GM12878 (cell line): ENCODE measurements around the gene SSC4D. TPM values are rescaled to one million over a fixed set of nuclear protein-coding genes. Genes with fewer than 3 reads are reported as not detected.

ENCODE experiments used
- ATAC-seq: fragments of 200-7000 bp; cut with Tn5 transposase; 3 replicates; pipeline ENCODE4 v1.9.1; 2020; ENCODE audit warnings: mild to moderate bottlenecking, moderate library complexity
- BruUV-seq: library from RNA; stranded (reverse); fragments of 400-500 nt; replicated peaks from 2 replicates; lab custom pipeline; 2021; lab: Mats Ljungman, UMichigan
- CTCF ChIA-PET: fragments of 300-600 bp; sonication (Branson Sonifier 250); formaldehyde crosslinking; extraction: SDS; loops from one replicate; lab custom pipeline; 2021; ENCODE audit warnings: inconsistent platforms; lab: Yijun Ruan, JAX
- POLR2A ChIA-PET: fragments of 350-600 bp; formaldehyde crosslinking; extraction: SDS; loops from one replicate; lab custom pipeline; 2021; ENCODE audit warnings: inconsistent platforms; lab: Charles Lee
- RAD21 ChIA-PET: fragments of 300-600 bp; sonication (Branson Sonifier 250); formaldehyde crosslinking; loops from one replicate; lab custom pipeline; 2023; ENCODE audit warnings: antibody characterized with exemption; ENCODE audit not compliant: unreplicated experiment; lab: Charles Lee
- SMC1A ChIA-PET: fragments of 300-600 bp; sonication (Branson Sonifier 250); formaldehyde crosslinking; loops from one replicate; lab custom pipeline; 2023; ENCODE audit not compliant: unreplicated experiment, uncharacterized antibody; lab: Charles Lee
- DNase-seq: peaks from one replicate; pipeline ENCODE4 v3.0.0-alpha.2; 2011; ENCODE audit warnings: low read depth, low spot score
- FAIRE-seq: peaks from 3 replicates; lab custom pipeline; 2011; peaks lifted over from hg19 to GRCh38; lab: Jason Lieb, UNC
- H2AFZ ChIP-seq: 2 replicates; pipeline ENCODE4 v1.6.0; 2011; ENCODE audit warnings: low read depth, low read length, control low read depth; ENCODE audit not compliant: control insufficient read depth
- H3K27ac ChIP-seq: 2 replicates; pipeline ENCODE4 v1.5.1; 2011; ENCODE audit warnings: control low read depth; ENCODE audit not compliant: control insufficient read depth, insufficient read depth
- H3K27me3 ChIP-seq, 2 experiments: replicated peaks in 1 of 2; 2 replicates each; pipeline versions ENCODE4 v1.6.0 to v1.6.1; 2011; ENCODE audit warnings: low read length in 1 of 2; ENCODE audit not compliant: control insufficient read depth in 2 of 2, insufficient read depth in 2 of 2
- H3K36me3 ChIP-seq, 2 experiments: 2 replicates each; pipeline ENCODE4 v1.5.1; 2011; ENCODE audit warnings: low read length in 1 of 2; ENCODE audit not compliant: control insufficient read depth in 2 of 2, insufficient read depth in 2 of 2
- H3K4me1 ChIP-seq: 2 replicates; pipeline ENCODE4 v1.6.1; 2011; ENCODE audit warnings: mild to moderate bottlenecking, low read length, moderate library complexity, mixed read lengths; ENCODE audit not compliant: control insufficient read depth, insufficient read depth
- H3K4me2 ChIP-seq: 2 replicates; pipeline ENCODE4 v1.6.0; 2011; ENCODE audit warnings: control low read depth; ENCODE audit not compliant: control insufficient read depth, insufficient read depth
- H3K4me3 ChIP-seq: fragments of 200-600 bp; sonication (generic); 2 replicates; pipeline ENCODE4 v1.5.1; 2016
- H3K79me2 ChIP-seq: 2 replicates; pipeline ENCODE4 v1.6.0; 2011; ENCODE audit warnings: low read length; ENCODE audit not compliant: control insufficient read depth, insufficient read depth
- H3K9ac ChIP-seq: 2 replicates; pipeline ENCODE4 v1.8.0; 2011; ENCODE audit warnings: low read length, control low read depth, mixed read lengths; ENCODE audit not compliant: control insufficient read depth, insufficient read depth
- H3K9me3 ChIP-seq: replicated peaks from 3 replicates; pipeline ENCODE4 v1.5.1; 2011; ENCODE audit warnings: mild to moderate bottlenecking, low read length; ENCODE audit not compliant: control insufficient read depth, insufficient read depth
- H4K20me1 ChIP-seq: 2 replicates; pipeline ENCODE4 v1.6.0; 2011; ENCODE audit not compliant: control insufficient read depth, insufficient read depth
- HDAC6 ChIP-seq: fragments of 200-600 bp; sonication (generic); IDR thresholded peaks from one replicate; pipeline ENCODE4 v1.8.0; 2017; ENCODE audit warnings: antibody characterized with exemption; ENCODE audit not compliant: unreplicated experiment
- KAT2A ChIP-seq: conservative IDR thresholded peaks from 2 replicates; pipeline ENCODE4 v1.6.1; 2011; ENCODE audit warnings: low read depth, low read length; ENCODE audit not compliant: control insufficient read depth
- PKNOX1 ChIP-seq: fragments of 450-650 bp; IDR thresholded peaks from 2 replicates; pipeline ENCODE4 v1.6.1; 2016; ENCODE audit warnings: mild to moderate bottlenecking
- PRDM15 ChIP-seq: fragments of 450-650 bp; formaldehyde crosslinking; IDR thresholded peaks from 2 replicates; pipeline ENCODE4 v1.4.0; 2020; ENCODE audit warnings: mild to moderate bottlenecking, moderate library complexity
- RELA ChIP-seq: fragments of 450-650 bp; IDR thresholded peaks from 2 replicates; pipeline ENCODE4 v1.8.0; 2014; ENCODE audit warnings: borderline replicate concordance; ENCODE audit not compliant: partially characterized antibody
- SMC3 ChIP-seq: IDR thresholded peaks from 2 replicates; pipeline ENCODE4 v1.6.1; 2011; ENCODE audit warnings: low read length, improper control_type of control experiment, borderline replicate concordance
- SP1 ChIP-seq: IDR thresholded peaks from one replicate; pipeline ENCODE4 v1.6.1; 2011; ENCODE audit warnings: low read depth, low read length
- ZNF24 ChIP-seq: fragments of 450-650 bp; IDR thresholded peaks from 2 replicates; pipeline ENCODE4 v1.6.1; 2017; ENCODE audit warnings: antibody characterized with exemption, mild to moderate bottlenecking
- WGBS: methylation state at CpG from one replicate; pipeline ENCODE4 v1.1.6; 2016; ENCODE audit warnings: low lambda C conversion rate; ENCODE audit not compliant: insufficient replicate concordance, insufficient coverage; ENCODE audit errors: missing lambda C conversion rate; 5-methylcytosine and 5-hydroxymethylcytosine counted together
- in situ Hi-C: fragments of 300-500 bp; cut with MboI; formaldehyde crosslinking; loops from 9 replicates; pipeline ENCODE4 v1.14.3; 2018; ENCODE audit warnings: mixed read lengths
- intact Hi-C: fragments of 100-400 bp; cut with micrococcal nuclease; formaldehyde crosslinking; loops from one replicate; pipeline ENCODE4 v1.14.2; 2022; ENCODE audit not compliant: unreplicated experiment
- polyA plus RNA-seq, 11 experiments: library from polyadenylated mRNA; depleted of rRNA in 4 of 11; unstranded in 6 of 11; stranded (reverse) in 5 of 11; fragments of >200 nt; fragmentation: Nextera tagmentation in 4 of 11; fragmentation: Illumina TruSeq in 1 of 11; extraction: Ambion mirVana in 4 of 11; extraction: Trizol in 1 of 11; gene quantifications; 1 replicate in 1 of 11; 2 replicates in 10 of 11; pipeline versions ENCODE4 v1.2.1 to v1.2.3, GENCODE V29; 2011 to 2016; ENCODE audit warnings: inconsistent platforms in 2 of 11, missing spikeins in 2 of 11, low read depth in 1 of 11
- total RNA-seq, 4 experiments: library from RNA; depleted of rRNA in 3 of 4; stranded (reverse); fragments of >200 nt in 3 of 4; fragmentation: Illumina TruSeq in 1 of 4; extraction: Trizol in 1 of 4; gene quantifications; 2 replicates each; pipeline versions ENCODE4 v1.2.1 to v1.2.3, GENCODE V29; 2013 to 2021
- TF ChIP-seq, protein P1 (sequence below): fragments of 150-350 bp; IDR thresholded peaks from 2 replicates; pipeline ENCODE4 v1.6.1; 2016; ENCODE audit warnings: low read depth, low read length

Gene SSC4D
- total and polyA plus RNA-seq, 10 of the 15 experiments (the other 5 are each of a cell fraction or from before 2014, with no cell fraction given): 0.08 to 0.79 (median 0.25) TPM; not detected in 1

GRCh38 chr7:76393116-76394031, 16.1 kb downstream of the SSC4D start (continued):
- TF ChIP-seq ZNF24 (no peak), PRDM15 (CRISPR knock-in tag) (no peak), SMC3 (no peak)

GRCh38 chr7:76392531-76393115, 16.9 kb downstream of the SSC4D start:
- no peaks in the 10 kb centered on the region for H3K27me3 ChIP-seq
- ChIA-PET CTCF (interaction anchor here (0.7 kb wide), 1 partner anchor 199 kb away, joined by 3 read pairs; no protein-coding TSS in a partner anchor), SMC1A (no interaction called here), POLR2A (interaction anchor here (0.5 to 2.3 kb wide), 4 partner anchors 11 to 33 kb away, joined by 3 to 5 read pairs (median 4); partner anchors contain the start of gene YWHAG), RAD21 (no interaction called here)
- BruUV-seq: no TSS peak
- in situ Hi-C loops (no loop called here), intact Hi-C loops (loop anchor here (2.0 kb wide), 1 partner anchor 74 kb away; no protein-coding TSS in a partner anchor)
- FAIRE-seq (no peak), DNase-seq (no peak), ATAC-seq (peak; percentile 2; the same call in 2 of the 3 replicates)
- H3K9ac ChIP-seq: peak overlapping the region; percentile 1; the same call in 1 of the 2 replicates
- peak overlapping the region; percentile 26 for H3K4me2 ChIP-seq
- peak overlapping the region; percentile 87 for H2AFZ ChIP-seq
- H3K4me3 ChIP-seq: 0 out of 2 replicates have a peak overlapping the region, but pooled peaks have one; percentile 4
- H3K4me1 ChIP-seq: peaks cover 9% of the 10 kb centered on the region
- H3K27ac ChIP-seq: no peak overlapping the region
- no peaks in the 10 kb centered on the region for H3K79me2 ChIP-seq
- H3K9me3 ChIP-seq: no peaks in the 10 kb centered on the region
- no peaks in the 10 kb centered on the region for H4K20me1 ChIP-seq
- 30% methylated on average over 12 of the region's 12 CpGs for WGBS
- no peaks in the 10 kb centered on the region for H3K36me3 ChIP-seq
- TF ChIP-seq, protein P1, sequence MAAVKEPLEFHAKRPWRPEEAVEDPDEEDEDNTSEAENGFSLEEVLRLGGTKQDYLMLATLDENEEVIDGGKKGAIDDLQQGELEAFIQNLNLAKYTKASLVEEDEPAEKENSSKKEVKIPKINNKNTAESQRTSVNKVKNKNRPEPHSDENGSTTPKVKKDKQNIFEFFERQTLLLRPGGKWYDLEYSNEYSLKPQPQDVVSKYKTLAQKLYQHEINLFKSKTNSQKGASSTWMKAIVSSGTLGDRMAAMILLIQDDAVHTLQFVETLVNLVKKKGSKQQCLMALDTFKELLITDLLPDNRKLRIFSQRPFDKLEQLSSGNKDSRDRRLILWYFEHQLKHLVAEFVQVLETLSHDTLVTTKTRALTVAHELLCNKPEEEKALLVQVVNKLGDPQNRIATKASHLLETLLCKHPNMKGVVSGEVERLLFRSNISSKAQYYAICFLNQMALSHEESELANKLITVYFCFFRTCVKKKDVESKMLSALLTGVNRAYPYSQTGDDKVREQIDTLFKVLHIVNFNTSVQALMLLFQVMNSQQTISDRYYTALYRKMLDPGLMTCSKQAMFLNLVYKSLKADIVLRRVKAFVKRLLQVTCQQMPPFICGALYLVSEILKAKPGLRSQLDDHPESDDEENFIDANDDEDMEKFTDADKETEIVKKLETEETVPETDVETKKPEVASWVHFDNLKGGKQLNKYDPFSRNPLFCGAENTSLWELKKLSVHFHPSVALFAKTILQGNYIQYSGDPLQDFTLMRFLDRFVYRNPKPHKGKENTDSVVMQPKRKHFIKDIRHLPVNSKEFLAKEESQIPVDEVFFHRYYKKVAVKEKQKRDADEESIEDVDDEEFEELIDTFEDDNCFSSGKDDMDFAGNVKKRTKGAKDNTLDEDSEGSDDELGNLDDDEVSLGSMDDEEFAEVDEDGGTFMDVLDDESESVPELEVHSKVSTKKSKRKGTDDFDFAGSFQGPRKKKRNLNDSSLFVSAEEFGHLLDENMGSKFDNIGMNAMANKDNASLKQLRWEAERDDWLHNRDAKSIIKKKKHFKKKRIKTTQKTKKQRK: no peak
- TF ChIP-seq RELA: no peak
- no peak for TF ChIP-seq SP1
- peak; percentile 85 for TF ChIP-seq PKNOX1
- no peak for TF ChIP-seq HDAC6
- no peak for TF ChIP-seq KAT2A
